HG03442 (cell line): Measurements from ENCODE around the gene ABCB11.

Experiments used
- ATAC-seq: cut with Tn5 transposase; IDR thresholded peaks from one replicate; pipeline ENCODE4 v1.9.1; 2021; ENCODE audit warnings: mild to moderate bottlenecking, moderate library complexity; ENCODE audit not compliant: unreplicated experiment

Gene ABCB11

DNA sequence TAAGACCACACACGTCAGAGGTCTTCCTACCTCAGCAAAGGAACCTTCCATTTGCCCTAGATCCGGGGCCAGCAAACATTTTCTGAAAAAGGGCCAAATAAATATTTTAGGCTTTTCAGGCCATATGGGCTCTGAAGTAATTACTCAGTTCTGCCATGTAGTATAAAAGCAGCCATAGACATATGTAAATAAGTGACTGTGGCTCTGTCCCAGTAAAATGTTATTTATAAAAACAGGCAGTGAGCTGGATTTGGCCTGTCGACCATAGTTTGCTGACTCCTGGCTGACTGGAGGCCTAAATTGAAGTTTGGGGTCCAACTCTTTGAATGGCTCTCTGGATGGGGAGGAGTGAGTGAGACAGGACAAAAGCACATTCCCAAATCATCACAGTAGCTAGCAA, 49.5 kb downstream of the ABCB11 start:
- ATAC-seq, result no peak

DNA sequence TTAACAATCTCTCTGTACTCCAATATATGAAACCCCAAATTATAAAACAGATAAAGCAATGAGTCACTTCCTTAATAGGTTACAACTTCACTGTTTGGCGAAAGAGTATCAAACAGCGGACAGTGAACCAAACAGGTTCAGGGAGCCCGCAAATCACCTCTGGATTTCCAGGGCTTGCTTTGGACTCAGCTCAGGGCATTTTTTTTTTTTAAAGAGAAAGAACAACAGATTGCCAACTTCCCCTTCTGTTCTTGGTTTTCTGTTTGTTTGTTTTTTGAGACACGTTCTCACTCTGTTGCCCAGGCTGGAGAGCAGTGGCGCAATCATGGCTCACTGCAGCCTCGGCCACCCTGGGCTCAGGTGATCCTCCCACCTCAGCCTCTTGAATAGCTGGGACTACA, 52.7 kb downstream of the ABCB11 start:
- no peak for ATAC-seq

DNA sequence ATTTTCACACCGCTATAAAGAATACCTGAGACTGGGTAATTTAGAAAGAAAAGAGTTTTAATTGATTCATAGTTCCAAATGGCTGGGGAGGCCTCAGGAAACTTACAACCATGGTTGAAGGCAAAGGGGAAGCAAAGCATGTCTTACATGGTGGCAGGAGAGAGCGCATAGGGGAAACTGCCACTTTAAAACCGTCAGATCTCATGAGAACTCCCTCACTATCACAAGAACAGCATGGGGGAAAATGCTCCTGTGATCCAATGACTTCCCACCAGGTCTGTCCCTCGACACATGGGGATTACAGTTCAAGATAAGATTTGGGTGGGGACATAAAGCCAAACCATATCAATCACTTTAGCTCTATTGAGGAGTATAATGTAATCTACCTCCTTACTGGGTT, 53.5 kb downstream of the ABCB11 start:
- ATAC-seq, result no peak

DNA sequence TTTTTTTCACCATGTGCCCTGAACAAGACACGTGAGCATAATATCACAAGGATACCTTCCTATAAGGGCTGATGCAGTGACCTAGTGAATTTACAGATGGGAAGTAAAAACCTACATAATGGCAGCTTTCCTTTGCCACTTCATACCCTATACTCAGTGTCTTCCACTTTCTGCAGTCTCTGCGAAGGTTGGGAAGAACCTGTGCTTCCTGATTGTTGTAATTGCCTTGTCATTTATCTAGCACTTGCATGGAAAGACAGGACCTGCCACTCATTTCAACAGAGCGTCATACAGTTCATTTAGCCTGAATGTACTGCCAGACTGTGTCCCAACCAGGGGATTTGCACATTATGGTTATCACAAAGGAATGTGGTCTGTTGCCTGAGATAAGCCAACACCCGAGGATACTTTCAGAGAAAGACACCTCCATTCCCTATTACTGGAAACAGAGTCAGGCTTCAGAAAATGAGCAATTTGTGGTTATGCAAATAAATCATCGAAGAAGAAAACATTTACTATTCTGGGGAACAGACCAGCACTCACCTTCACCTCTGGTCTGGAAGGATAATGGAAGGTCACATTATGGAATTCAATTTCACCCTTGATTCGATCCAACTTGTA, 55.0 kb downstream of the ABCB11 start:
- no peak for ATAC-seq

DNA sequence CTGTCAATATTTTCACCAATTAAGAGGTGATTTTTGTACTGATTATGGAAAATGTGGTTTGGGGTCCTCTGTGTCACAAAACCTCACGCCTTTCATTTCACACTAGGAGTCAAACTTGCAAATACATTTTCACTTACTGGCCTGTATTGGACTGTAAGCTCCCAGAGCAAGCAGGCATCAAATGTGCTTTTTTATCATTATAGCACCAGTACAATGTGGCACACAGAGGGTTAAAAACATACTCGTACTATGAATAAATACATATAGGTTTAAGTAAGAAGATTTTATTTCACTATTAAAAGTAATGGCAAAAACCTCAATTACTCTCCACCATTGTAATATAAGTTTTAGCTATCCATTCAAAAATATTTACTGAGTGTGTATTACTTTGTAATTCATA, 56.7 kb downstream of the ABCB11 start:
- ATAC-seq, result no peak

DNA sequence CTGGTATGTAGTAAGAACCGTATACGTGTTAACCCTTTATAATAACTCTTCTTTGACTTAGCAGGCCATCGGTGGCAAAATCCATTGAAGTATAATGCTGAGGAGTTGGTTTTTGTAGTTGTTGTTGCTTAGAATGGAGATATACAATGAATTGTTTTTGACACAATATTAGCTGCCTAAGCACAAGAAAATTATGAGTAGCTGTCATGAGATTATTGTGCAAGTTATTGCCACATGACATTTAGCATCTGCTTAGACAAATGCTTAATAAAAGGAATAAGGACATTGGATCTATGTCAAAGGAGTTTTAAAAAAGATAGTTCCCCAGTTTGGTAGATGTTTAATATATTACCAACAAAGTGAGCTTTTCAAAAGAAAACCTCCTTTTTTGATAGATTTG, 59.9 kb downstream of the ABCB11 start:
- ATAC-seq, result no peak

DNA sequence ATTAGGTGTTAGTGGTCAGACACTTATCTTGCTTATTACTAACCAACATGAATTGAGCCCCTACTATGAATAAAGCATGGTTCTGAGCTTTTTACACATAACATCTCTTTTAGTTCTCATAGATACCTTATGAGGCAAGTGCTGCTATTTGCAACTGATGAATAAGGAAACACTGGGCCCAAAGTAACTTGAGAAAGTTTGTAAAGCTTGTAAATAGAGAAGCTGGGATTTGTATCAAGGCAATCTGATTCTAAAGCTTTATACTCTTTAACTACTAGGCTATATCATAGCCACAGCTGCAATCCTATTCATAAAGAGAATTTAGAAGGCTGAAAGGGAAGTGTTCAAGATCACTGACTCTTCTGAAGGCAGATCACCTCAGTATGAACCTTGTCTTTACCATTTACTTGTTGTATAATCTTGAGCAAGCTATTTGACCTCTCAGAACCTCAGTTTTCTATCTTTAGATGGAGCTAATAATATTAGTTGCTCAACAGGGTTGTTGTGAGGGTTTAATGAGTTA, 60.4 kb downstream of the ABCB11 start:
- no peak for ATAC-seq

DNA sequence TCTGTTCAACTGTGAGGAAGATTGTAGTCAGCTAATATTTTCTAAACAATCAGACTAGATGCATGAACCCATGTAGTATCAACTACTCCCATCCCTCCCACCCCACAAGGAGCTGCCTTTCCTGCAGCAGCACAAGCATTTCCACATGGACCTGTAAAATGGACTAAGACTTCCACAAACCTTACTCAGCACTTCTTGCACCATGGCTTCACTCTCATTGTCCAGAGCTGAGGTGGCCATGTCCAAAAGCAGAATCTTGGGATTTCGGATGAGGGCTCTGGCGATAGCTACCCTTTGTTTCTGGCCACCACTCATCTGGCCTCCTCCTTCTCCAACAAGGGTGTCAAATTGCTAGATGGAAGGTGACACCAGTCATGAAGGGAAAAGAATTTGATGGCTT, 61.3 kb downstream of the ABCB11 start:
- no peak for ATAC-seq

DNA sequence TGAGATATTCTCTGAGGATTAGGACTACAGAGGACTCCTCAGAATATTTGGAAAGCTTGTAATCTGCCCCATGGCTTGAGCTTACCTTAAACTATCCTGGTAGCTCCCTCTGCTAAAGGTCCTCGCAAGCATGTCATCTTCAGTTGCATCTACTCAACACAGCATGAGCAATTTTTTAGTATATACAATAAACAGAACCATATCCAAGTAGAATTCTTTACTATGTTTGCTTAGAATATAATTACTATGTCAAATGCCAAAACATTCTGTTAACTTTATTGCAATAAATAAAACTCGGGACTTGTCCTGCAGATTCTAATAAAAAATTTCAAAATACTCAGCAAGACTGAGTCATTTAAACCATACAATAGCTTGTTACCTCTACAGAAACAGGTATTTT, 62.8 kb downstream of the ABCB11 start:
- no peak for ATAC-seq

DNA sequence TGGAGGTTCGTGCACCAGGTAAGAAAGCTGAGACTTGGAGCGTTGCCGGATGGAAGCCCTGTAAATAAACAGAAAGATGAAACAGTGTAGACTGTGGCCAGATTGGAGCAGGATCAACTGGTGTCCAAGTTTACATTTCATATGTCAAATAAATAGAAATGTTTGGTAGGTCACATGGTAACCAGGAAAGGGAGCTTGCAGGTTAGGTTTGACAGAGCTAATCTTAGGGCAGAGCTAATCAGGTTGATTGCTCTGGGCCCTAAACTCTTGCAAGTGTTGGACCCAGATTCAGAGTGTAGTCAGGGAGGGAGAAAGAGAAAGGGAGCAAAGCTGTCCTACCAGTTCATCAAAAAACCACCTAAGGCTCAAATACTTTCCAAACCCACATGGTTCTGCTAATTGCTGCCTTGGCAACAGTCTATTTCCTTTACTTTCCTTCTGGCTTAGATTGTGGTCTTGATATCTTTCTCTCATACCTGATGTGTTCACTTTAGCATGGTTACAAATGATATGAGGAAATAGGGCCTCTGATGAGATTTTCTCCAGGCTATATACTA, 66.8 kb downstream of the ABCB11 start:
- no peak for ATAC-seq

DNA sequence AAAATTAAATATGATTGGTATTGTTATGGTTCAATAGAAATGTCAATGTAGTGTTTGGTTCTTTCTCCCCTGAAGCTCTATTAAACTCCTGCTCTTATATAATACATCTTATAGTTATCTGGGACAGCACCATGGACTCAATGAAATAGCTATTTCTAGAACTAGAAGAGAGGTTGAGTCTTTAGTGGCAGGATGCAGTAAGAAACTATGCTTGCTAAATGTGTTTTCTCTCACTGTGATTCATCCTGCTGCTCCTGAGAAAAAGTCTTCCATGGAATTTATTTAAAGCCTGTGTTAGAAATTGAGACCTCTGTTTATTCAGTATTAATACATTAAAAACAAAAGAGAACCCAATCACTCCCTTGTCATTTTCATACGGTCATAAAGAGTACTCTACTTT, 68.5 kb downstream of the ABCB11 start:
- ATAC-seq, result no peak

DNA sequence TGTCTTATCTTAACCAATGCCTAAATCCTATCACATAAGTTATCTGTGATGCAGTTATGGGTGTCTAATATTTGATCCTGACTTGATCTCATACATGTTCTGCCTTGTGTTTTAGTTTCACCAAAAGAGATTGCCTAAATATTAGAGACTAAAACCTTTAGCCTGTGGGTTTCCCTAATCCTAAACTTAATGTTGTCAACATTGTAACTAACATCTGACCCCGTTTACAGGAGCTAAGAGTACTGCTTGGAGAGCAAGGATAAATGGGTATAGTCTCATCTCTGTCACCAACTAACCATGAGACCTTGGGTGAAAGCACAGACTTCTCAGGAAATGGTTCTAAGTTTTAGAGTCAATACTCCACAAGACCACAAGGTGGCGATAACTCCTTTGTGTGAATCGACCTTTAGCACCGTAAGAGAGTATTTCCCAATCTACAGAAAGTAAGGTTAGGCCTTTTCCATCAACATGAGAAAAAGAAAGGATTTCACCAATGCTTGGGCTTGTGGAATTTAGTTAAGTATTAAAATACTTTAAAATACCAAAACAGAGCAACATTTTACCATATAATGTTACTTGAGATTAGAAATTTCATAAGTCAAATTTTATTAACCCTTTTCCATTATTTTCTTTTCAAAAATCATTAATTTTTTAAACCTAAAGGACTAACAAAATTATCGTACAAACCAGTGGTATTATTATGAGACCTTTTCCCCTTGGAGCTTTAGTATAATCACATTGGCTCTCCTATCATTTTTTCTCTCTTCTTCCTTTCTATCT, 69.5 kb downstream of the ABCB11 start:
- ATAC-seq, result peak; percentile 85

DNA sequence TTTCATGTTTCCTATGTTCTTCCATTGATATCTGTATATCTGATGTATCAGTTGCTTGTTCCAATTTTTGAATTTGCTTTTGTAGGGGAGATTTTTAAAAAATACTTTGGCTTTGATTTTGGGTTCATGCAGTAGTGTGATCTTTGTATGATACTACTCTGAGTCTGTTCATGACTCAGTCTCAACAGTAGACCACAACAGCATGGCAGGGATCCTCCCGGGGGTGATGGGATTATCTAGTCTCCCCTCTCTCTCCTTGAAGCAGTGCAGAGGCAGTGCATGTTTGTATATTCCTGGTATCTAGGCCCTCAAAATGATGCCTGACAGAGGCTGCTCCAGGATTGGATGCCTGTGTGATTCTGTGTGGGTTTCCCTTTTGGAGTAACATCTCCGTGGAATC, 74.7 kb downstream of the ABCB11 start:
- no peak for ATAC-seq

DNA sequence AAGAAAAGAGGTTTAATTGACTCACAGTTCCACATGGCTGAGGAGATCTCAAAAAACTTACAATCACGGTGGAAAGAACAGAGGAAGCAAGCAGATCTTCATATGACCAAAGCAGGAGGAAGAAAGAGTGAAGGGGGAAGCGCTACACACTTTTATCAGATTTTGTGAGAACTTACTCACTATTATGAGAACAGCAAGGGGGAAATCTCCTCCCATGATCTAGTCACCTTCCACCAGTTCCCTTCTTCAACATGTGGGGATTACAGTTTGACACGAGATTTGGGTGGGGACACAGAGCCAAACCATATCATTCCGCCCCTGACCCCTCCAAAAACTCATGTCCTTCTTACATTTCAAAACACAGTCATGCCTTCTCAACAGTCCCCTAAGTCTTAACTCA, 75.8 kb downstream of the ABCB11 start:
- no peak for ATAC-seq

DNA sequence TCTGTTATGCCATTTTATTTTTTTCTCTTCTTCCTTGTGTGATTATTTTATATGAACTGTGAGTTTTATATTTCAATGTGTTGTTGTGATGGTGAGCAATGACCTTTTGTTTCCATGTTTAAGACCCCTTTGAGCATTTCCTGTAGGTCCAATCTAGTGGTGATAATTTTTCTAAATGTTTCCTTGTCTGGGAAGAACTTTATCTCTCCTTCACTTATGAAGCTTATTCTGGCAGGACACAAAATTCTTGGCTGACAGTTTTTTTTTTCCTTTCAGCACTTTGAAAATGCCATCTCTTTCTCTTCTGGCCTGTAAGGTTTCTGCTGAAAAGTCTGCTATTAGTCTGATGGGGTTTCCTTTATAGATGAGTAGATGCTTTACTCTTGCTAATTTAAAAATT, 76.9 kb downstream of the ABCB11 start:
- ATAC-seq, result no peak

DNA sequence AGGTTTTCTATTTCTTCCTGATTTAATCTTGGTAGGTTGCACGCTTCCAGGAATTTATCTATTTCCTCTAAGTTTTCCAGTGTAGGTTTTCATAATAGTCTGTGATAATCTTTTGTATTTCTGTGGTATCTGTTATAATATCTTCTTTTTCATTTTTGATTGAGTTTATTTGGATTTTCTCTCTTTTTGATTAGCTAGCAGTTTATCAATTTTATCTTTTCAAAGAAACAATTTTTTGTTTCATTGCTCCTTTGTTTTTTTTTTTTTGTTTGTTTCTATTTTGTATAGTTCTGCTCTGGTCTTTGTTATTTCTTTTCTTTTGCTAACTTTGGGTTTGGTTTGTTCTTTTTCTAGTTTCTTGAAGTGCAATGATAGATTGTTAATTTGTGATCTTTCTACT, 78.7 kb downstream of the ABCB11 start:
- ATAC-seq, result no peak

DNA sequence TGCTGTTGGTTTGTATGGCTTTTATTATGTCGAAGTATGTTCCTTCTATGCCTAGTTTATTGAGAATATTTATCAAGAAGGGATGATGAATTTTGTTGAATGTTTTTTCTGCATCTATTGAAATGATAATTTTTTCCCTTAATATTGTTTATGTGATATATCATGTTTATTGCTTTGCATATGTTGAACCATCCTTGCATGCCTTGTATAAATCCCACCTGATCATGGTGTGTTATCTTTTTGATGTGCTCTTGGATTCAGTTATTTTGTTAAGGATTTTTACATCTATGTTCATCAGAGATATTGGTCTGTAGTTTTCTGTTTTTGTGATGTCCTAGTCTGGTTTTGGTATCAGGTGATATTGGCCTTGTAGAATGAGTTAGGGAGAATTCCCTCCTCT, 79.3 kb downstream of the ABCB11 start:
- no peak for ATAC-seq

DNA sequence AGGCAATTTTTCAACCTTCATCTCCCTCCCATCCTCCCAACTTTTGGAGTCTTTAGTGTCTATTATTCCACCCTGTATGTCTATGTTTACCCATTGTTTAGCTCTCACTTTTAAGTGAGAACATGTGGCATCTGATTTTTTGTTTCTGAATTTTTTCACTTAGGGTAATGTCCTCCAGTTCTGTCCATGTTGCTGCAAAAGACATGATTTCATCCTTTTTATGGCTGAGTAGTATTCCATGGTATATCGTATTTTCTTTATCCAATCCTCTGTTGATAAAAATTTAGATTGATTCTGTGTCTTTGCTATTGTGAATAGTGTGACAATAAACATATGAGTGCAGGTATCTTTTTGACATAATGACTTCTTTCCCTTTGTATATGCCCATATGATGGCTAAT, 81.8 kb downstream of the ABCB11 start:
- ATAC-seq, result no peak

DNA sequence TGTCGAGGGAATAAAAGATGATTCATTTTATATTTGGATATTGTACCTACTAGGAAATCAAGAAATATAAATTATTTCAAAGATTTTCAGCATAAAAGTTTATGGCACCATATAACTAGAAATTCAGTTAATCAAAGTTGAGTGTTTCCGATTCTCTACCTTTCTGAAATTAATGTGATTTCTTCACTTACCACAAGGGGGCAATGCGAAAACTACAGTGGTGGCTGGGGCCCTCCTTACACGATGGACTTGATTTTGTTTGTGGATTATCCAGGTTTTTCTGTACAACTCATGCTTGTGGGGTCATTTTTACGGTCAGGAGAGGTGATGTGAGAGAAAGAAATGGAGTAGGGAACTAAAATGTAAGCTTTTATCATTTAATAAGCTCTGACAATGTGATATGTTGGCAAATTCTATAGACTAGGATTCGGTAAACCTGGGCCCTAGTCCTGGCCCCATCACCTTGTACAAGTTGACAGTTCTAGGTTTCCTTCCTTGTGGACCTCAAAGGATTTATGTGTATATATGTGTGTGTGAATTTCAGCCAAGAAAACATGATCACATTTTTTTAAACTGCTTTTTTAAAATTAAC, 82.4 kb downstream of the ABCB11 start:
- ATAC-seq, result peak; percentile 55

DNA sequence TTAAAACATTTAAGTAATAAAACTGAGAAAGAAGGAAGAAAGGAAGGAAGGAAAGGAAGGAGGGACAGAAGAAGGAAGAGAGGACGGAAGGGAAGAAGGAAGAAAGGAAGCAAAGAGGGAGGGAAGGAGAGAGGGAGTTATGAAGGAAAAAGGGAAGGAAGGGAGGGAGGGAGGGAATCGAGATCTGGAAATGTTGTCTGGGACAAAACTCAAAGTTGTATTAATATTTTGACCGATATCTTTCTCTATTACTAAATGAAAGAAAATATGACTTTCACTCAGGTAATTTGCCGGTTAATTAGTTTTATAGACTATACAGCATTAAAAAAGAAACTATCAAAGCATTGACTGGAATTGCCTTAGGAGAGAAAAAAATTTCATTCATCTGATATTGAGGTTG, 85.6 kb downstream of the ABCB11 start:
- ATAC-seq, result no peak

DNA sequence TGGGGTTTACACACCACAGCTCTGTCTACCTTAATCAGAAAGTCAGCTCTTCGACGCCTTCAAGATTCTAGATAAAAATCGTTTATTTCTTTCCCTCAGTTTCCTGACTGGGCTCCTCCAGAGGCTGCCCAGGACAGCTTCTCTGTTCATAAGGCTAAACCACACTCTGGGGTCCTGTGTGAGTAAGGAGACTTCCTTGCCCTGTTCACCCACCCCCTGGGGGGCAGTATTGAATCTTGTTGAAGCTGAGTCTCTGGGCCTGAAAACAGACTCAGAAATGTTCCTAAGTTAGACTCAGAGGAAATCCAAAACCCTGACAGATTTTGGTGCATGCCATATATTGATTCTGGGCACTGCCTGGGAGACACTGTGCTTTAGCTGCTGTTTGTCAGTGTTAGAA, 87.1 kb downstream of the ABCB11 start:
- no peak for ATAC-seq

DNA sequence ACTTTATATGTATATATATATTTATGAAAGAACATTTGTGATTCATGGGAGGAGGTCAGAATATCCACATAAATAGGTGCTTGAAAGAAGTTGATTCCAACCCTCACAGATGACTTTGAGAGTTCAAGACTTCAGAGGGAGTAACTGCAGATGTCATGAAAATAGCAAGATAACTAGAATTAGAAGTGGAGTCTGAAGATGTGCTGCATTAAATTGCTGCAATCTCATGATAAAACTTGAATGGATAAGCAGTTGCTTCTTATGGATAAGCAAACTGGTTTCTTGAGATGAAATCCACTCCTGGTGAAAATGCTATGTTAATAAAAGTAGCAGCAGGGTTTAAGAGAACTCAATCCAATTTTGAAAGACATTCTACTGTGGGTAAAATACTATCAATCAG, 89.8 kb downstream of the ABCB11 start:
- ATAC-seq, result no peak
